ENCODE results near the gene DYNC1I1.

Gene DYNC1I1

GRCh38 chr7:96122746-96123145, 350.4 kb downstream of the DYNC1I1 start:
- Mint-ChIP-seq H3K36me3 (ENCODE audit: low read depth) (peaks cover 3% of the 10 kb centered on the region), H3K4me1 (ENCODE audit: low read depth) (no peaks in the 10 kb centered on the region), H3K27ac (no peak overlapping the region), H3K4me3 (no peak overlapping the region), H3K27me3 (ENCODE audit: low read depth) (no peaks in the 10 kb centered on the region), H3K9me3 (no peaks in the 10 kb centered on the region)

- Mint-ChIP-seq H3K4me1 (ENCODE audit: low read depth) (no peaks in the 10 kb centered on the region), H3K9me3 (no peaks in the 10 kb centered on the region), H3K4me3 (no peak overlapping the region), H3K36me3 (ENCODE audit: low read depth) (no peaks in the 10 kb centered on the region), H3K27ac (no peak overlapping the region), H3K27me3 (ENCODE audit: low read depth) (no peaks in the 10 kb centered on the region)
Observed at GRCh38 chr7:96126382-96126781, 354.0 kb downstream of the DYNC1I1 start.

- no peaks in the 10 kb centered on the region for H3K27me3 Mint-ChIP-seq (ENCODE audit: low read depth)
- no peaks in the 10 kb centered on the region for H3K36me3 Mint-ChIP-seq (ENCODE audit: low read depth)
- H3K9me3 Mint-ChIP-seq, result no peaks in the 10 kb centered on the region
- H3K4me3 Mint-ChIP-seq, result no peak overlapping the region
- no peaks in the 10 kb centered on the region for H3K4me1 Mint-ChIP-seq (ENCODE audit: low read depth)
- no peak overlapping the region for H3K27ac Mint-ChIP-seq
Observed at GRCh38 chr7:96127746-96128145, 355.4 kb downstream of the DYNC1I1 start.

GRCh38 chr7:96131525-96131924, 359.2 kb downstream of the DYNC1I1 start:
- Mint-ChIP-seq H3K36me3 (ENCODE audit: low read depth) (peaks cover 1% of the 10 kb centered on the region), H3K27me3 (ENCODE audit: low read depth) (no peaks in the 10 kb centered on the region), H3K4me1 (ENCODE audit: low read depth) (no peaks in the 10 kb centered on the region), H3K27ac (no peak overlapping the region), H3K9me3 (no peaks in the 10 kb centered on the region), H3K4me3 (no peak overlapping the region)

- no peak overlapping the region for H3K4me3 Mint-ChIP-seq
- H3K36me3 Mint-ChIP-seq (ENCODE audit: low read depth), result peaks cover 3% of the 10 kb centered on the region
- H3K9me3 Mint-ChIP-seq, result no peaks in the 10 kb centered on the region
- no peaks in the 10 kb centered on the region for H3K4me1 Mint-ChIP-seq (ENCODE audit: low read depth)
- H3K27ac Mint-ChIP-seq, result no peak overlapping the region
- no peaks in the 10 kb centered on the region for H3K27me3 Mint-ChIP-seq (ENCODE audit: low read depth)
Observed at GRCh38 chr7:96135241-96135640, 362.9 kb downstream of the DYNC1I1 start.

GRCh38 chr7:96136600-96137239, 364.4 kb downstream of the DYNC1I1 start:
- Mint-ChIP-seq H3K4me1 (ENCODE audit: low read depth) (no peaks in the 10 kb centered on the region), H3K9me3 (no peaks in the 10 kb centered on the region), H3K27ac (no peak overlapping the region), H3K4me3 (no peak overlapping the region), H3K27me3 (ENCODE audit: low read depth) (no peaks in the 10 kb centered on the region), H3K36me3 (ENCODE audit: low read depth) (peaks cover 5% of the 10 kb centered on the region)

GRCh38 chr7:96143495-96144259, 371.3 kb downstream of the DYNC1I1 start:
- H3K27ac Mint-ChIP-seq, result no peak overlapping the region
- peaks cover 6% of the 10 kb centered on the region for H3K36me3 Mint-ChIP-seq (ENCODE audit: low read depth)
- H3K4me3 Mint-ChIP-seq, result no peak overlapping the region
- H3K27me3 Mint-ChIP-seq (ENCODE audit: low read depth), result no peaks in the 10 kb centered on the region
- H3K9me3 Mint-ChIP-seq, result no peaks in the 10 kb centered on the region
- no peaks in the 10 kb centered on the region for H3K4me1 Mint-ChIP-seq (ENCODE audit: low read depth)

GRCh38 chr7:96144260-96144526, 371.8 kb downstream of the DYNC1I1 start:
- peaks cover 6% of the 10 kb centered on the region for H3K36me3 Mint-ChIP-seq (ENCODE audit: low read depth)
- H3K27me3 Mint-ChIP-seq (ENCODE audit: low read depth), result no peaks in the 10 kb centered on the region
- H3K27ac Mint-ChIP-seq, result no peak overlapping the region
- H3K9me3 Mint-ChIP-seq, result no peaks in the 10 kb centered on the region
- no peak overlapping the region for H3K4me3 Mint-ChIP-seq
- no peaks in the 10 kb centered on the region for H3K4me1 Mint-ChIP-seq (ENCODE audit: low read depth)
